B cell (primary cell): Measurements from ENCODE around the gene SYNE1. TPM values are rescaled to one million over a fixed set of nuclear protein-coding genes. Genes with fewer than 3 reads are reported as not detected.

Source experiments
- ATAC-seq: fragments of 200-7000 bp; cut with Tn5 transposase; one replicate; pipeline ENCODE4 v1.10.0; 2021; ENCODE audit warnings: low read depth, mild to moderate bottlenecking, moderate number of reproducible peaks, moderate library complexity
- CTCF ChIA-PET: fragments of 350-600 bp; sonication (Branson Sonifier 250); formaldehyde crosslinking; loops from one replicate; lab custom pipeline; 2021; ENCODE audit warnings: antibody characterized with exemption, inconsistent platforms; lab: Charles Lee
- POLR2A ChIA-PET: fragments of 350-600 bp; sonication (Branson Sonifier 250); formaldehyde crosslinking; loops from one replicate; lab custom pipeline; 2021; ENCODE audit warnings: antibody characterized with exemption; lab: Charles Lee
- DNase-seq: peaks from one replicate; pipeline ENCODE4 v3.0.0; 2013
- H2AFZ ChIP-seq: 2 replicates; pipeline ENCODE4 v1.6.1; 2012; ENCODE audit warnings: mild to moderate bottlenecking, low read depth, low read length; ENCODE audit not compliant: insufficient read depth, poor library complexity, severe bottlenecking
- H3K27ac ChIP-seq, 2 donors: 1 replicate in 1 of 2; 2 replicates in 1 of 2; pipeline ENCODE4 v1.5.1; 2012 to 2013; ENCODE audit warnings: low read length in 2 of 2, mild to moderate bottlenecking in 2 of 2, moderate library complexity in 1 of 2
- H3K27me3 ChIP-seq, 4 experiments: fragments of 200-600 bp in 1 of 4; sonication (generic) in 1 of 4; replicated peaks in 1 of 4; 1 replicate in 2 of 4; 2 replicates in 2 of 4; pipeline versions ENCODE4 v1.6.1 to v1.7.0; 2013 to 2016; ENCODE audit warnings: low read length in 3 of 4, mild to moderate bottlenecking in 2 of 4, mixed read lengths in 1 of 4, moderate library complexity in 1 of 4; ENCODE audit not compliant: insufficient read depth in 4 of 4, control insufficient read depth in 3 of 4; ENCODE audit errors: control extremely low read depth in 1 of 4
- H3K36me3 ChIP-seq, 2 experiments: replicated peaks in 1 of 2; 1 replicate in 1 of 2; 2 replicates in 1 of 2; pipeline versions ENCODE4 v1.6.1 to v1.7.1; 2013; ENCODE audit warnings: low read length in 1 of 2; ENCODE audit not compliant: insufficient read depth in 2 of 2, control insufficient read depth in 1 of 2; ENCODE audit errors: control extremely low read depth in 1 of 2, extremely low read depth in 1 of 2
- H3K4me1 ChIP-seq, 2 donors: fragments of 200-600 bp in 1 of 2; sonication (generic) in 1 of 2; 1 replicate in 1 of 2; 2 replicates in 1 of 2; pipeline versions ENCODE4 v1.5.1 to v1.6.1; 2013 to 2017; ENCODE audit warnings: low read length in 2 of 2; ENCODE audit not compliant: control insufficient read depth in 2 of 2, insufficient read depth in 2 of 2
- H3K4me2 ChIP-seq: replicated peaks from 2 replicates; pipeline ENCODE3; 2012; ENCODE audit warnings: mild to moderate bottlenecking, low read depth, low read length; ENCODE audit not compliant: poor library complexity, severe bottlenecking
- H3K4me3 ChIP-seq, 5 experiments: fragments of 200-600 bp in 1 of 5; sonication (generic) in 1 of 5; 1 replicate in 3 of 5; 2 replicates in 2 of 5; pipeline versions ENCODE4 v1.5.1 to v1.7.0; 2011 to 2016; ENCODE audit warnings: low read length in 4 of 5, mild to moderate bottlenecking in 4 of 5, low read depth in 2 of 5, control low read depth in 1 of 5, moderate library complexity in 1 of 5; ENCODE audit not compliant: insufficient read depth in 1 of 5; ENCODE audit errors: control extremely low read depth in 1 of 5, extremely low read depth in 1 of 5
- H3K79me2 ChIP-seq: fragments of 200-600 bp; sonication (generic); one replicate; pipeline ENCODE4 v1.6.0; 2016; ENCODE audit warnings: low read length; ENCODE audit not compliant: control insufficient read depth, insufficient read depth
- H3K9ac ChIP-seq: fragments of 200-600 bp; sonication (generic); 2 replicates; pipeline ENCODE4 v1.6.1; 2017; ENCODE audit warnings: mild to moderate bottlenecking, low read length, moderate library complexity
- H3K9me3 ChIP-seq, 3 donors: one replicate each; pipeline versions ENCODE4 v1.6.1 to v1.7.1; 2013; ENCODE audit warnings: low read length in 2 of 3; ENCODE audit not compliant: control insufficient read depth in 2 of 3, insufficient read depth in 1 of 3; ENCODE audit errors: control extremely low read depth in 1 of 3
- H4K20me1 ChIP-seq: 2 replicates; pipeline ENCODE4 v1.6.0; 2012; ENCODE audit warnings: mild to moderate bottlenecking, low read length; ENCODE audit not compliant: insufficient read depth, control insufficient read depth, poor library complexity, severe bottlenecking
- H3K27ac Mint-ChIP-seq: one replicate; pipeline ENCODE4 v1.8.0; 2021; ENCODE audit warnings: mixed read lengths
- H3K27me3 Mint-ChIP-seq: one replicate; pipeline ENCODE4 v1.8.0; 2021; ENCODE audit warnings: mixed read lengths
- H3K4me1 Mint-ChIP-seq: one replicate; pipeline ENCODE4 v1.8.0; 2021; ENCODE audit warnings: mixed read lengths
- H3K4me3 Mint-ChIP-seq: one replicate; pipeline ENCODE4 v1.8.0; 2021; ENCODE audit warnings: mixed read lengths
- H3K9me3 Mint-ChIP-seq: one replicate; pipeline ENCODE4 v1.8.0; 2022; ENCODE audit warnings: mixed read lengths; ENCODE audit not compliant: insufficient read depth
- CTCF ChIP-seq: fragments of 200-600 bp; IDR thresholded peaks from one replicate; pipeline ENCODE4 v1.8.0; 2022; ENCODE audit warnings: antibody characterized with exemption, mild to moderate bottlenecking
- EZH2 ChIP-seq: IDR thresholded peaks from 2 replicates; pipeline ENCODE4 v1.6.1; 2012; ENCODE audit warnings: borderline replicate concordance, low read depth, mild to moderate bottlenecking, moderate library complexity, low read length; ENCODE audit not compliant: insufficient read depth, poor library complexity, severe bottlenecking
- WGBS: methylation state at CpG from one replicate; pipeline ENCODE4 v1.1.5; 2013; ENCODE audit warnings: missing lambda C conversion rate; ENCODE audit not compliant: insufficient coverage; 5-methylcytosine and 5-hydroxymethylcytosine counted together
- intact Hi-C: fragments of 100-400 bp; cut with micrococcal nuclease; formaldehyde crosslinking; loops from one replicate; pipeline ENCODE4 v1.10.0; 2022
- polyA plus RNA-seq: library from polyadenylated mRNA; depleted of rRNA; stranded (reverse); fragments of >200 nt; gene quantifications from 2 replicates; pipeline ENCODE4 v1.2.3, GENCODE V29; 2012
- total RNA-seq, 2 donors: library from RNA; stranded (reverse); fragments of 120-200 nt in 1 of 2; gene quantifications; 1 replicate in 1 of 2; 2 replicates in 1 of 2; pipeline versions ENCODE4 v1.2.3 to v1.2.4, GENCODE V29; 2013 to 2022

The SYNE1 gene
- total and polyA plus RNA-seq, 2 donors (not counting 1 experiment from before 2014, with no cell fraction given), result 49.2 to 108 TPM

- H3K36me3 ChIP-seq, result no peaks in the 10 kb centered on the region
- DNase-seq, result no peak
- peaks cover 3% of the 10 kb centered on the region for H3K27me3 Mint-ChIP-seq
- POLR2A ChIA-PET, result no interaction called here
- no peaks in the 10 kb centered on the region for H3K9me3 ChIP-seq
- no peaks in the 10 kb centered on the region for H3K27me3 ChIP-seq
- no peak for TF ChIP-seq EZH2
- TF ChIP-seq CTCF, result no peak
- no peak overlapping the region for H3K4me2 ChIP-seq
- H3K27ac ChIP-seq, result no peak overlapping the region
- intact Hi-C loops, result no loop called here
- no peak for ATAC-seq
- WGBS, result 100% methylated on average over 3 of the region's 7 CpGs
- H4K20me1 ChIP-seq, result no peaks in the 10 kb centered on the region
- no peaks in the 10 kb centered on the region for H3K4me1 ChIP-seq
- H3K27ac Mint-ChIP-seq, result no peak overlapping the region
- no peaks in the 10 kb centered on the region for H3K4me1 Mint-ChIP-seq
- H3K9ac ChIP-seq, result no peak overlapping the region
- H3K4me3 Mint-ChIP-seq, result no peak overlapping the region
- H3K79me2 ChIP-seq, result no peaks in the 10 kb centered on the region
- CTCF ChIA-PET, result no interaction called here
- H2AFZ ChIP-seq, result no peak overlapping the region
- peaks cover 3% of the 10 kb centered on the region for H3K9me3 Mint-ChIP-seq
- H3K4me3 ChIP-seq, result no peak overlapping the region
These were observed 164.8 kb downstream of the SYNE1 start for GRCh38 chr6:152472325-152472724.

- POLR2A ChIA-PET, result no interaction called here
These were observed 165.5 kb downstream of the SYNE1 start for GRCh38 chr6:152471456-152472265.

More at GRCh38 chr6:152471456-152472265, 165.5 kb downstream of the SYNE1 start:
- Mint-ChIP-seq H3K9me3 (peaks cover 3% of the 10 kb centered on the region), H3K4me3 (no peak overlapping the region), H3K27me3 (peaks cover 3% of the 10 kb centered on the region), H3K27ac (no peak overlapping the region), H3K4me1 (no peaks in the 10 kb centered on the region)
- Histone ChIP-seq H2AFZ (no peak overlapping the region), H4K20me1 (no peaks in the 10 kb centered on the region), H3K9ac (no peak overlapping the region), H3K27ac (no peak overlapping the region), H3K4me2 (no peak overlapping the region), H3K36me3 (no peaks in the 10 kb centered on the region), H3K27me3 (no peaks in the 10 kb centered on the region), H3K4me3 (no peak overlapping the region), H3K9me3 (no peaks in the 10 kb centered on the region), H3K79me2 (no peaks in the 10 kb centered on the region), H3K4me1 (no peaks in the 10 kb centered on the region)
- no peak for TF ChIP-seq EZH2
- TF ChIP-seq CTCF, result no peak
- no peak for ATAC-seq
- intact Hi-C loops, result no loop called here
- no peak for DNase-seq
- CTCF ChIA-PET, result no interaction called here
- WGBS, result 96% methylated on average over 3 of the region's 11 CpGs
